MM.1S (cell line): ENCODE measurements around the gene CLSTN1.

Experiments
- DNase-seq: peaks from one replicate; pipeline ENCODE4 v3.0.0-alpha.2; 2015
- H2AFZ ChIP-seq: fragments of 300-600 bp; sonication (generic); 2 replicates; pipeline ENCODE4 v1.6.0; 2016; ENCODE audit warnings: antibody characterized with exemption, low read length
- H3F3A ChIP-seq: fragments of 300-600 bp; sonication (generic); 2 replicates; pipeline ENCODE4 v1.6.1; 2016; ENCODE audit warnings: mild to moderate bottlenecking, antibody characterized with exemption, low read length, moderate library complexity, mixed read lengths; ENCODE audit not compliant: insufficient read depth
- H3K27ac ChIP-seq: fragments of 300-600 bp; sonication (generic); 2 replicates; pipeline ENCODE4 v1.5.1; 2016; ENCODE audit warnings: mild to moderate bottlenecking, low read length
- H3K27me3 ChIP-seq: fragments of 300-600 bp; sonication (generic); replicated peaks from 2 replicates; pipeline ENCODE4 v1.6.0; 2016; ENCODE audit warnings: low read length; ENCODE audit not compliant: insufficient read depth
- H3K36me3 ChIP-seq: fragments of 300-600 bp; sonication (generic); replicated peaks from 2 replicates; pipeline ENCODE4 v1.6.1; 2016; ENCODE audit warnings: mild to moderate bottlenecking, low read length, mixed read lengths; ENCODE audit not compliant: insufficient read depth
- H3K4me1 ChIP-seq: fragments of 300-600 bp; sonication (generic); 2 replicates; pipeline ENCODE4 v1.6.1; 2016; ENCODE audit warnings: low read length, mixed read lengths
- H3K4me2 ChIP-seq: fragments of 300-600 bp; sonication (generic); 2 replicates; pipeline ENCODE4 v1.6.0; 2016; ENCODE audit warnings: low read depth, low read length
- H3K4me3 ChIP-seq: fragments of 300-600 bp; sonication (generic); 2 replicates; pipeline ENCODE4 v1.5.1; 2016; ENCODE audit warnings: low read length, mixed read lengths
- H3K79me2 ChIP-seq: fragments of 300-600 bp; sonication (generic); 2 replicates; pipeline ENCODE4 v1.6.1; 2016; ENCODE audit warnings: mixed run types, low read length, mixed read lengths
- H3K9ac ChIP-seq: fragments of 300-600 bp; sonication (generic); 2 replicates; pipeline ENCODE4 v1.6.1; 2016; ENCODE audit warnings: low read length, mixed read lengths
- H3K9me2 ChIP-seq: fragments of 300-600 bp; sonication (generic); replicated peaks from 2 replicates; pipeline ENCODE4 v1.6.1; 2016; ENCODE audit warnings: mild to moderate bottlenecking, low read length, mixed read lengths; ENCODE audit not compliant: insufficient read depth
- H3K9me3 ChIP-seq: fragments of 300-600 bp; sonication (generic); replicated peaks from 2 replicates; pipeline ENCODE4 v1.6.1; 2016; ENCODE audit warnings: mild to moderate bottlenecking, low read length, mixed read lengths; ENCODE audit not compliant: insufficient read depth
- H4K20me1 ChIP-seq: fragments of 300-600 bp; sonication (generic); 2 replicates; pipeline ENCODE4 v1.6.1; 2016; ENCODE audit warnings: mild to moderate bottlenecking, low read length, moderate library complexity, mixed read lengths; ENCODE audit not compliant: insufficient read depth
- CTCF ChIP-seq: fragments of 300-600 bp; sonication (generic); IDR thresholded peaks from 2 replicates; pipeline ENCODE4 v1.5.1; 2016; ENCODE audit warnings: antibody characterized with exemption, low read length, mixed read lengths
- EZH2 ChIP-seq: fragments of 300-600 bp; sonication (generic); optimal IDR thresholded peaks from 2 replicates; pipeline ENCODE3; 2017; ENCODE audit warnings: low read depth, mild to moderate bottlenecking, antibody characterized with exemption, low read length, mixed read lengths
- EZH2phosphoT487 ChIP-seq: fragments of 300-600 bp; sonication (generic); IDR thresholded peaks from 2 replicates; pipeline ENCODE4 v1.6.1; 2018; ENCODE audit warnings: antibody characterized with exemption, low read length

The CLSTN1 gene

GRCh38 chr1:9699361-9699760, 124.4 kb downstream of the CLSTN1 start:
- H3K9ac ChIP-seq: no peak overlapping the region
- H3K4me1 ChIP-seq: no peaks in the 10 kb centered on the region
- H3K4me3 ChIP-seq: no peak overlapping the region
- no peaks in the 10 kb centered on the region for H3K79me2 ChIP-seq
- H3K36me3 ChIP-seq: no peaks in the 10 kb centered on the region
- TF ChIP-seq CTCF (no peak), EZH2phosphoT487 (no peak), EZH2 (no peak)
- H3K4me2 ChIP-seq: no peak overlapping the region
- H4K20me1 ChIP-seq: no peaks in the 10 kb centered on the region
- no peak overlapping the region for H3K27ac ChIP-seq
- H3K9me3 ChIP-seq: no peaks in the 10 kb centered on the region
- H2AFZ ChIP-seq: no peak overlapping the region
- no peaks in the 10 kb centered on the region for H3K27me3 ChIP-seq
- H3K9me2 ChIP-seq: no peaks in the 10 kb centered on the region
- no peak for DNase-seq
- no peaks in the 10 kb centered on the region for H3F3A ChIP-seq

- H3K4me2 ChIP-seq: no peak overlapping the region
- no peak overlapping the region for H3K27ac ChIP-seq
- H3K36me3 ChIP-seq: no peaks in the 10 kb centered on the region
- H3K4me1 ChIP-seq: no peaks in the 10 kb centered on the region
- peaks cover 14% of the 10 kb centered on the region; the same call in 1 of the 2 replicates for H3K27me3 ChIP-seq
- no peaks in the 10 kb centered on the region for H3K79me2 ChIP-seq
- H3K4me3 ChIP-seq: no peak overlapping the region
- H3F3A ChIP-seq: no peaks in the 10 kb centered on the region
- no peak overlapping the region for H3K9ac ChIP-seq
- TF ChIP-seq CTCF (no peak), EZH2 (no peak)
- H3K9me2 ChIP-seq: no peaks in the 10 kb centered on the region
- no peak overlapping the region for H2AFZ ChIP-seq
- H4K20me1 ChIP-seq: no peaks in the 10 kb centered on the region
- no peak for DNase-seq
- no peaks in the 10 kb centered on the region for H3K9me3 ChIP-seq
Observed at GRCh38 chr1:9696793-9697192, 127.0 kb downstream of the CLSTN1 start.

- Histone ChIP-seq H3K9me2 (no peaks in the 10 kb centered on the region), H4K20me1 (no peaks in the 10 kb centered on the region), H3K27me3 (peaks cover 58% of the 10 kb centered on the region), H3K27ac (no peak overlapping the region), H3K4me3 (no peak overlapping the region), H3K79me2 (no peaks in the 10 kb centered on the region), H3K4me2 (no peak overlapping the region), H3K9me3 (no peaks in the 10 kb centered on the region), H3K4me1 (peaks cover 3% of the 10 kb centered on the region; the same call in 1 of the 2 replicates), H2AFZ (no peak overlapping the region), H3K9ac (no peak overlapping the region), H3F3A (peaks cover 9% of the 10 kb centered on the region), H3K36me3 (no peaks in the 10 kb centered on the region)
- TF ChIP-seq EZH2 (no peak), EZH2phosphoT487 (no peak), CTCF (no peak)
- DNase-seq: no peak
Observed at GRCh38 chr1:9691691-9692090, 132.1 kb downstream of the CLSTN1 start.
